ENCODE data around the gene PFKFB4.

Gene PFKFB4

GRCh38 chr3:48473617-48473952, 83.0 kb downstream of the PFKFB4 start:
- no peaks in the 10 kb centered on the region for H3K36me3 ChIP-seq (ENCODE audit: low read length)
- TF ChIP-seq EZH2phosphoT487 (conservative IDR thresholded peaks at IDR 0.05; ENCODE audit: low read length): no peak
- no peaks in the 10 kb centered on the region for H3K9me3 ChIP-seq (ENCODE audit: insufficient read depth, low read length)
- peak overlapping the region; percentile 71 for H3K9ac ChIP-seq (ENCODE audit: low read length)
- H3K27ac ChIP-seq (ENCODE audit: low read depth, low read length): peak overlapping the region; percentile 81
- H3K9me2 ChIP-seq (replicated peaks; ENCODE audit: insufficient read depth, low read length): no peaks in the 10 kb centered on the region
- H3F3A ChIP-seq (ENCODE audit: insufficient read depth): peaks cover 17% of the 10 kb centered on the region
- H4K20me1 ChIP-seq (ENCODE audit: low read depth, low read length): no peaks in the 10 kb centered on the region
- H2AFZ ChIP-seq (ENCODE audit: low read depth, low read length, severe bottlenecking): peak overlapping the region; percentile 72
- H3K4me3 ChIP-seq (ENCODE audit: insufficient read depth, low read length, poor library complexity, severe bottlenecking): no peak overlapping the region
- 0 out of 2 replicates have a peak, but pooled peaks cover 3% of the 10 kb centered on the region for H3K79me2 ChIP-seq (ENCODE audit: insufficient read depth, low read length)
- peak overlapping the region; percentile 68 for H3K4me2 ChIP-seq (ENCODE audit: low read depth, low read length, poor library complexity, severe bottlenecking)
- H3K27me3 ChIP-seq (ENCODE audit: low read length): no peaks in the 10 kb centered on the region

GRCh38 chr3:48472923-48473616, 83.5 kb downstream of the PFKFB4 start:
- Histone ChIP-seq H3K4me2 (ENCODE audit: low read depth, low read length, poor library complexity, severe bottlenecking) (peak overlapping the region; percentile 68), H3K36me3 (ENCODE audit: low read length) (no peaks in the 10 kb centered on the region), H2AFZ (ENCODE audit: low read depth, low read length, severe bottlenecking) (peak overlapping the region; percentile 72), H3K79me2 (ENCODE audit: insufficient read depth, low read length) (peaks cover 4% of the 10 kb centered on the region; the same call in 1 of the 2 replicates), H3K9ac (ENCODE audit: low read length) (peak overlapping the region; percentile 71), H3K27me3 (ENCODE audit: low read length) (no peaks in the 10 kb centered on the region), H3K9me3 (ENCODE audit: insufficient read depth, low read length) (no peaks in the 10 kb centered on the region), H3K4me3 (ENCODE audit: insufficient read depth, low read length, poor library complexity, severe bottlenecking) (peak overlapping the region; percentile 70), H3K27ac (ENCODE audit: low read depth, low read length) (peak overlapping the region; percentile 81), H4K20me1 (ENCODE audit: low read depth, low read length) (no peaks in the 10 kb centered on the region), H3F3A (ENCODE audit: insufficient read depth) (peaks cover 17% of the 10 kb centered on the region), H3K9me2 (replicated peaks; ENCODE audit: insufficient read depth, low read length) (no peaks in the 10 kb centered on the region)
- peak; percentile 54 for TF ChIP-seq CTCF (IDR thresholded peaks at IDR 0.05; ENCODE audit: insufficient read depth, low read length, poor library complexity, severe bottlenecking)
- TF ChIP-seq EZH2phosphoT487 (conservative IDR thresholded peaks at IDR 0.05; ENCODE audit: low read length): no peak

- H3K36me3 ChIP-seq (ENCODE audit: low read length): no peaks in the 10 kb centered on the region
- TF ChIP-seq EZH2phosphoT487 (conservative IDR thresholded peaks at IDR 0.05; ENCODE audit: low read length): no peak
- peaks cover 17% of the 10 kb centered on the region for H3F3A ChIP-seq (ENCODE audit: insufficient read depth)
- peak overlapping the region; percentile 72 for H2AFZ ChIP-seq (ENCODE audit: low read depth, low read length, severe bottlenecking)
- peaks cover 9% of the 10 kb centered on the region; the same call in 1 of the 2 replicates for H3K79me2 ChIP-seq (ENCODE audit: insufficient read depth, low read length)
- peak overlapping the region; percentile 70 for H3K4me3 ChIP-seq (ENCODE audit: insufficient read depth, low read length, poor library complexity, severe bottlenecking)
- no peaks in the 10 kb centered on the region for H3K9me3 ChIP-seq (ENCODE audit: insufficient read depth, low read length)
- no peaks in the 10 kb centered on the region for H3K9me2 ChIP-seq (replicated peaks; ENCODE audit: insufficient read depth, low read length)
- no peaks in the 10 kb centered on the region for H3K27me3 ChIP-seq (ENCODE audit: low read length)
- H3K27ac ChIP-seq (ENCODE audit: low read depth, low read length): peak overlapping the region; percentile 81
- H3K4me2 ChIP-seq (ENCODE audit: low read depth, low read length, poor library complexity, severe bottlenecking): peak overlapping the region; percentile 68
- peak overlapping the region; percentile 71 for H3K9ac ChIP-seq (ENCODE audit: low read length)
- no peaks in the 10 kb centered on the region for H4K20me1 ChIP-seq (ENCODE audit: low read depth, low read length)
These were observed 84.0 kb downstream of the PFKFB4 start for GRCh38 chr3:48472673-48472922.

GRCh38 chr3:48470286-48470685, 86.3 kb downstream of the PFKFB4 start:
- Histone ChIP-seq H3K4me3 (ENCODE audit: insufficient read depth, low read length, poor library complexity, severe bottlenecking) (no peak overlapping the region), H3F3A (ENCODE audit: insufficient read depth) (peaks cover 19% of the 10 kb centered on the region), H3K9me3 (ENCODE audit: insufficient read depth, low read length) (no peaks in the 10 kb centered on the region), H3K79me2 (ENCODE audit: insufficient read depth, low read length) (peaks cover 22% of the 10 kb centered on the region; the same call in 1 of the 2 replicates), H3K9me2 (replicated peaks; ENCODE audit: insufficient read depth, low read length) (no peaks in the 10 kb centered on the region), H3K36me3 (ENCODE audit: low read length) (no peaks in the 10 kb centered on the region), H4K20me1 (ENCODE audit: low read depth, low read length) (no peaks in the 10 kb centered on the region), H2AFZ (ENCODE audit: low read depth, low read length, severe bottlenecking) (no peak overlapping the region), H3K27me3 (ENCODE audit: low read length) (no peaks in the 10 kb centered on the region), H3K4me2 (ENCODE audit: low read depth, low read length, poor library complexity, severe bottlenecking) (peak overlapping the region; percentile 28), H3K9ac (ENCODE audit: low read length) (peak overlapping the region; percentile 36; the same call in 1 of the 2 replicates), H3K27ac (ENCODE audit: low read depth, low read length) (peak overlapping the region; percentile 61)
- no peak for TF ChIP-seq EZH2phosphoT487 (conservative IDR thresholded peaks at IDR 0.05; ENCODE audit: low read length)

Measured in SU-DHL-6 (cell line).